GM13977 (cell line): Measurements from ENCODE around the gene PNPLA2.

Experiments used
- DNase-seq: peaks from one replicate; pipeline ENCODE4 v3.0.0; 2012; ENCODE audit warnings: low spot score
- in situ Hi-C: fragments of 300-500 bp; cut with MboI; formaldehyde crosslinking; loops from one replicate; pipeline ENCODE4 v1.12.0; 2022; ENCODE audit warnings: low sequenced_read_pairs, low pct_unique_long_range_greater_than_20kb, mixed read lengths, inconsistent platforms; ENCODE audit not compliant: unreplicated experiment
- TF ChIP-seq, protein P1 (sequence below): IDR thresholded peaks from 2 replicates; pipeline ENCODE4 v1.5.1; 2012; ENCODE audit warnings: mild to moderate bottlenecking, control low read depth; ENCODE audit not compliant: insufficient read depth; ENCODE audit errors: extremely low read depth, missing control alignments

The PNPLA2 gene

DNA sequence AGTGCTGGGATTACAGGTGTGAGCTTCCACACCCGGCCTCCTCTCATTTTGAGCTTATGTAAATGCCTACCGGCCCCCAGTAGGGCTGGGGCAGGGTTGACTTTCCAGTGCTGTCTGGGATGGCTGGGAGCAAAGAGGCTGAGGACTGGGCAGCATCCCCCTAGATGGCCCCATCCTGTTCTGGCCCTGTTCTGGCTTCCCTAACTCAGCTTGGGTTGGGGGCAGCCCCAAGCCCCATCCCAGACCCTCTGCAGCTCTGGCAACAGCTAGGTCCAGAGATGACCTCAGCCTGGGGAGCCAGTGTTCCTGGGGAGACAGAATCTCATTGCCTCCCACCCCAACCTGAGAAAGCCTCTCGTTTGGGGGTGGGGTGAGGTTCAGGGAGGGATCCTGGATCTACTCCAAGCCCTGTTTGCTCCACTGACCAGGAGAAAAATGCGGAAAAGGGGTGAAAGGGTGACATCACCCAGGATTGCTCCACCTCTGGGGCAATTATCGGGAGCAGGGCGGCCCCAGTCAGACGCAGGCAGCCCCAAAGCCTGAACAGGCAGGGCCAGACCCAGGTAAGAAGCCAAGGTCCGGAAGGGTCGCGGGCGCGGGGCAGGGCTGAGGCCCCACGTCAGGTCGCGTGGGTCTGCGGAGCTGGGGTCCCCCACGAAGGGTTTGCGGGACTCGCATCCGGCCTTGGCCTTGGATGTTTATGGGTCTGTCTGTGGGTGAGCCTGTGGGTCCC is at the start of gene PNPLA2:
Gene PNPLA2 (plus strand): TSS at position 519 of the 733 bp plus-strand sequence. CDS start 805 bp downstream, outside the sequence.
- DNase-seq, result no peak
- in situ Hi-C loops, result no loop called here

DNA sequence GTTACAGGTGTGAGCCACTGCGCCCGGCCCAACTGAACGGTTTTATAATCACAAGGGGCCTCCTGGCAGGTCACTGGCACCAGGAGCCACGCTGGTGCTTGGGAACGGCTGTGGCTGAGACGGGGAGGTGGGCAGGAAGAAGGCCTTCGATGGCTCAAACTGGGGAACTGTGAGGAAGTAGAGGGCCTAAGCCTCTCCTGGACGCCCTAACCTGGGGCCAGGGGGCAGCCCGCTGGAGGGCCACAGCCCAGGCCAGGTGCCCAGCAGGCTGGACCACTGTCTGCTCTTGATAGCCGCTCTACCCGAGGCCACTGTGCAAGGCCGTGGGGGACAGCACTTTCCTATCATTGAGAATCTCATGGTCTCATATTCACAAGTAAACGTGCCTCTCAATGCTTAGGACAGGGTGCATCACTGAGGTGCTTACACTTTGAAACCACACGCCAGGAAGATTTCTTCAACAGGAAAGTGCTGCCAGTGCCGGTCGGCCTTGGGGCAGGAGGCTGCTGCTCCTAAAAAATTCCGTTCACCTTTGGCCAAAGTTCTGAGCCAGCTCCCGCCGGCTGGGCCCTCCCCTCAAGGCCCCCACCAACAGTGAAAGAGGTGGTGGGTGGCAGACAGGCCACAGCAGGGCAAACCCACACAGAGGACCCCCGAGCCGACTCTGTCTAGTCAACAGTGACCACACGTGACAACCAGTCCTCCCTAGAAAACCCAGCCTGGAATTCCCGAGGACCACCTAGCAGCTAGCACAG is 48.6 kb upstream of the PNPLA2 start:
- TF ChIP-seq, protein P1, sequence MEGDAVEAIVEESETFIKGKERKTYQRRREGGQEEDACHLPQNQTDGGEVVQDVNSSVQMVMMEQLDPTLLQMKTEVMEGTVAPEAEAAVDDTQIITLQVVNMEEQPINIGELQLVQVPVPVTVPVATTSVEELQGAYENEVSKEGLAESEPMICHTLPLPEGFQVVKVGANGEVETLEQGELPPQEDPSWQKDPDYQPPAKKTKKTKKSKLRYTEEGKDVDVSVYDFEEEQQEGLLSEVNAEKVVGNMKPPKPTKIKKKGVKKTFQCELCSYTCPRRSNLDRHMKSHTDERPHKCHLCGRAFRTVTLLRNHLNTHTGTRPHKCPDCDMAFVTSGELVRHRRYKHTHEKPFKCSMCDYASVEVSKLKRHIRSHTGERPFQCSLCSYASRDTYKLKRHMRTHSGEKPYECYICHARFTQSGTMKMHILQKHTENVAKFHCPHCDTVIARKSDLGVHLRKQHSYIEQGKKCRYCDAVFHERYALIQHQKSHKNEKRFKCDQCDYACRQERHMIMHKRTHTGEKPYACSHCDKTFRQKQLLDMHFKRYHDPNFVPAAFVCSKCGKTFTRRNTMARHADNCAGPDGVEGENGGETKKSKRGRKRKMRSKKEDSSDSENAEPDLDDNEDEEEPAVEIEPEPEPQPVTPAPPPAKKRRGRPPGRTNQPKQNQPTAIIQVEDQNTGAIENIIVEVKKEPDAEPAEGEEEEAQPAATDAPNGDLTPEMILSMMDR, result no peak
- DNase-seq, result no peak
- in situ Hi-C loops, result no loop called here

More for the DNA sequence above, at the start of gene PNPLA2:
- TF ChIP-seq, protein P1, result no peak

DNA sequence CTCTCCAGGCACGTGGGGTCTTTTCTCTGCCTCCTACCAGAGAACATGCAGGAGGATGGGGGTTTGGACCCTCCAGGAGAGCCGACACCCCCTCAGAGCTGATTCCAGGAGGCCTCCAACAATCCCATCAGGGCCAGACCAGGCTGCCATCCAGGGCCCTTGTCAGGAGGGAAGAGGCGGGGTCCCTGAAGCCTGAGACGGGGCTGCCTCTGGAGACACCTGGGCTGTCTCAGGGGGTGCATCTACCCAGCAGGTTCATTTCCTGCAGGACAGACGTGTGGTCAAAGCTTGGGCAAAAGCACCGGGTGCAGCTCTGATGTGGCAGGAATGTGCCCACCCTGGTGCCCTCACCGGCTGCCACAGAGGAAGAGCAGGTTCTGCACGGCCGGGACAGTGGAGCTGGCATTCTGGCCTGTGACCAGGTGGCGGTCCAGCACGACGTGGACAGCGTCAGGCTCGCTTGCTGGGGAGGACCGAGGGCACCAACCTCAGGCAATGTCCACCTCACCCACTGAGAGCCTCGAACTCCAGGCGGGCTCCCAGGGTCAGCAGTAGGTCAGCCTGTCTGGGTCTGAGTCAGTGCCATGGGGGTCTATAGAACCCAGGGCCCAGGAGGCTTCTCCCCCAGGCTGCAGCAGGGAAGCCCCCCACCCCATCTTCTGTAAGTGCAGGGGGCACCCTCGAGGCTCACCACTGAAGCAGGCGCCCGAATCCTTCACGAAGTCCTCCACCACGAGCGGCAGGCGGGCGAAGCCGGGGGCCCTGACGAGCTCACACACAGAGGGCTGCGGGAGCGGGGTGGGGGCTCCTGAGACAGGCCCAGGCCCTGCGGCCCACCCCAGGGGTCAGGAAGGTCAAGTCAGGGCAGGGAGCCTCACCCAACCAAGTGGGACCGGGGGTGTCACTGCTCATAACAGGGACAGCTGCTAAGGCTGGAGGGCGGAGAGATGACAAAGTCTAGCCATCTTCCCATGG is 47.8 kb upstream of the PNPLA2 start:
- DNase-seq, result no peak
- in situ Hi-C loops, result no loop called here
- TF ChIP-seq, protein P1, result no peak

- no peak for DNase-seq
- TF ChIP-seq, protein P1, result no peak
- in situ Hi-C loops, result no loop called here
Observed at GRCh38 chr11:771617-772204, 47.0 kb upstream of the PNPLA2 start.

GRCh38 chr11:772429-773390 is 46.0 kb upstream of the PNPLA2 start:
- in situ Hi-C loops, result no loop called here
- TF ChIP-seq, protein P1, result no peak
- DNase-seq, result no peak
